Left ventricle myocardium inferior (tissue), 1 donor: ENCODE measurements around the gene IDH3G. TPM values are rescaled to one million over a fixed set of nuclear protein-coding genes. Genes with fewer than 3 reads are reported as not detected.

ENCODE experiments used
- total RNA-seq: library from RNA; stranded (reverse); fragmentation: NEBNext Ultra II Directional; extraction: Animal tissue kit (Norgen Biotek cat#: 25700); gene quantifications from one replicate; pipeline ENCODE4 v1.2.1, GENCODE V29; 2021
- donor health status: DM: no; HTN: yes; CAD: no; lungs with severe emphysema.

The IDH3G gene
- total RNA-seq, 1 donor from 2014 or later = 72.5 TPM

Other genes starting within 250 kb of the IDH3G start
- gene CCNQ, start 195.2 kb downstream of the IDH3G start, total RNA-seq = 39.3 TPM
- not detected for gene DUSP9, start 147.2 kb downstream of the IDH3G start, total RNA-seq
- gene PNCK, start 120.6 kb downstream of the IDH3G start, total RNA-seq = 6.1 TPM
- 229 TPM for gene SLC6A8, start 106.4 kb downstream of the IDH3G start, total RNA-seq
- 80.8 TPM for gene BCAP31, start 70.0 kb downstream of the IDH3G start, total RNA-seq
- gene ABCD1, start 69.5 kb downstream of the IDH3G start, total RNA-seq = 16.0 TPM
- gene PLXNB3, start 30.1 kb downstream of the IDH3G start, total RNA-seq = 2.9 TPM
- 52.8 TPM for gene SRPK3, start 13.3 kb downstream of the IDH3G start, total RNA-seq
- gene SSR4, start 293 bp upstream of the IDH3G start, total RNA-seq = 123 TPM
- gene PDZD4, start 36.2 kb upstream of the IDH3G start, total RNA-seq = 4.5 TPM
- gene L1CAM, start 91.8 kb upstream of the IDH3G start, total RNA-seq = 4.0 TPM
- gene AVPR2, start 110.3 kb upstream of the IDH3G start, total RNA-seq = 3.1 TPM
- gene ARHGAP4, start 131.9 kb upstream of the IDH3G start, total RNA-seq = 10.0 TPM
- gene NAA10, start 140.7 kb upstream of the IDH3G start, total RNA-seq = 67.1 TPM
- gene RENBP, start 150.3 kb upstream of the IDH3G start, total RNA-seq = 7.5 TPM
- 28.4 TPM for gene HCFC1, start 177.4 kb upstream of the IDH3G start, total RNA-seq
- 6.4 TPM for gene TMEM187, start 178.4 kb upstream of the IDH3G start, total RNA-seq
- gene IRAK1, start 225.5 kb upstream of the IDH3G start, total RNA-seq = 40.6 TPM